Amniotic stem cell (primary cell): Measurements from ENCODE around the gene PRCC.
"Not testable (repeated sequence)": the region's sequence is repeated elsewhere in the genome, so short reads cannot be mapped to it uniquely, and the experiment has no call there.

Experiments used
- DNase-seq: peaks from one replicate; lab custom pipeline; 2025; lab: John Stamatoyannopoulos, UW

Gene PRCC

GRCh38 chr1:156765136-156765535, 2.2 kb upstream of the PRCC start:
- not testable (repeated sequence) for DNase-seq

- no peak for DNase-seq
These were observed 1.7 kb upstream of the PRCC start for GRCh38 chr1:156765666-156766065.

GRCh38 chr1:156766298-156767100, 836 bp upstream of the PRCC start:
- DNase-seq: no peak

GRCh38 chr1:156767879-156768604, 707 bp downstream of the PRCC start:
- no peak for DNase-seq

GRCh38 chr1:156768610-156769295, 1.4 kb downstream of the PRCC start:
- DNase-seq: no peak

GRCh38 chr1:156772222-156772621, 4.9 kb downstream of the PRCC start:
- no peak for DNase-seq

GRCh38 chr1:156772728-156773497, 5.6 kb downstream of the PRCC start:
- DNase-seq: no peak

GRCh38 chr1:156773607-156774006, 6.3 kb downstream of the PRCC start:
- DNase-seq: no peak

GRCh38 chr1:156775799-156776198, 8.5 kb downstream of the PRCC start:
- DNase-seq: no peak

GRCh38 chr1:156776942-156777341, 9.6 kb downstream of the PRCC start:
- no peak for DNase-seq

GRCh38 chr1:156777573-156777972, 10.2 kb downstream of the PRCC start:
- DNase-seq: no peak

- no peak for DNase-seq
These were observed 14.4 kb downstream of the PRCC start for GRCh38 chr1:156781585-156782186.

- DNase-seq: no peak
These were observed 18.1 kb downstream of the PRCC start for GRCh38 chr1:156785458-156785857.

GRCh38 chr1:156786640-156787039, 19.3 kb downstream of the PRCC start:
- no peak for DNase-seq

GRCh38 chr1:156788136-156788535, 20.8 kb downstream of the PRCC start:
- DNase-seq: no peak

- no peak for DNase-seq
These were observed 22.4 kb downstream of the PRCC start for GRCh38 chr1:156789621-156790318.

GRCh38 chr1:156794506-156795373, 27.4 kb downstream of the PRCC start:
- no peak for DNase-seq

- DNase-seq: no peak
These were observed 28.0 kb downstream of the PRCC start for GRCh38 chr1:156795374-156795733.

- no peak for DNase-seq
These were observed 28.5 kb downstream of the PRCC start for GRCh38 chr1:156795787-156796186.
